SKM-1 treated with dmso at 0.1 percent for 144 hours (cell line): ENCODE measurements around the gene SGMS1.
"Not testable (repeated sequence)": the region's sequence is repeated elsewhere in the genome, so short reads cannot be mapped to it uniquely, and the experiment has no call there.

Experiments used
- DNase-seq: peaks from one replicate; lab custom pipeline; 2025; ENCODE audit not compliant: unreplicated experiment; lab: John Stamatoyannopoulos, UW

The SGMS1 gene

GRCh38 chr10:50511492-50512213 is 112.1 kb downstream of the SGMS1 start:
- no peak for DNase-seq

GRCh38 chr10:50510517-50511473 is 113.0 kb downstream of the SGMS1 start:
- DNase-seq = no peak

DNA sequence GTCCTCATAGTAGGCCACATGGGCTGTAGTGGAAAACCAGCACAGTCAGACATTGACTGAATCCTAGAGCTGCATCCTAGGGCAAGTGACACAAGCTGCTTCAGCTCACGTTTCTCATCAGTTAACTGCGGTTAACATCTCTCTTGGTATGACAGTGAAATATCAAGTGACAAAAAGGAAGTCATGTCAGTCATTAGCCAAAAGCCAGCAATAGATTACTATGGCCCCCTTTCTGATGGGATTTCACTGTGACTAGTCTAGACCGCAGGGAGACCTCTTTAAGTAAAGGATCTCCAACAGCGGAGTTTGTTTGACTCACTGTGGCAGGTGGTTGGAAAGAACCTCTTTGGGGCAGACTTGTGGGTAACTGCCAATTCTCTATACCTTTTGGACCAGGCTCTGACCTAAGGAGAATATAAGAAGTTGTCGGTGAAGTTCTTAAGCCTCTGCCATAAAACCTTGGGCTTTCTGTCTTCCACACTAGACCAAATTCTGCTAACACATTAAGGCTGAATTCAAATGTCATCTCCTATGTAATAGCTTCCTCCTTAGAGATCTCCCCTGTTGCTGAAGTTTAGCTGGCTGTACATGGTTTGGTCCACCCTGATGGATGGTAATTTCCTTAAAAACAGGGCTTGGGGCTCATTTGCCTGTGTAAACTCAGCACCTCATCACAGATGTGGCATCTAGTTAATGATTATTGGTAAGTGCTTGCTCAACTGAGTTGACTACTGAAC is 115.3 kb downstream of the SGMS1 start:
- DNase-seq = no peak

DNA sequence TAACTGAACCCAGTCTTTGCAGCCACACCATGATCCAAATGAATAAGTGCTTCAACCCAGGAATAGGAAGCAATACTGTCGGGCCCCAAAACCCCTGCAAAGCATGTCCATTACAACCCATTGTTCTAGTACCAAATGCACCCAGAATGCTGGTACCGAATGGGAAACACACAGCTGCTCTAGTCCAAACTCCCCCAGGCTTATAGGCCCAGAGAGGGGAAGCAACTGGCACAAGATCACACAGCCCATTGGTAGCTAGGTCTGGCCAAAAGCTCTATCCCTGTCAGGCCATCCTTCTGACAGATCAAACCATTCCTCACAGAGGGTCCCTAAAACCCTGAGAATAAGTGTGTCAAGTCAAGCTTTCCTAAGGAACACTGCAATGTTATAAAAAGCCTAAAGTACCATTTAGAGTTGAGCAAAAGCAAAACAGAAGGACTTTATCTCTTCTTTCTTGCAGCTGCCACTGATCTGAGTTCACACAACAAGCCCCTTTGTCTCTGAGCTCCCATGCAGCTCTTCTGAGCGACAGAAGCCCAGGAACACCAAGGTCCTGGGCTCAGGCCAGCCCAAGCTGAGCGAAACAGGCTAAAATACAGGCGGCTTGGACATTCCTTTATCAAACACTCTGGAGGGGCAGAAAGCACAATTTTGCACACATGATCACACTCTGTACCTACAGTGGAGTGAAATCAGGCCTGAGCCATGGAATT is 116.7 kb downstream of the SGMS1 start:
- DNase-seq = no peak

DNA sequence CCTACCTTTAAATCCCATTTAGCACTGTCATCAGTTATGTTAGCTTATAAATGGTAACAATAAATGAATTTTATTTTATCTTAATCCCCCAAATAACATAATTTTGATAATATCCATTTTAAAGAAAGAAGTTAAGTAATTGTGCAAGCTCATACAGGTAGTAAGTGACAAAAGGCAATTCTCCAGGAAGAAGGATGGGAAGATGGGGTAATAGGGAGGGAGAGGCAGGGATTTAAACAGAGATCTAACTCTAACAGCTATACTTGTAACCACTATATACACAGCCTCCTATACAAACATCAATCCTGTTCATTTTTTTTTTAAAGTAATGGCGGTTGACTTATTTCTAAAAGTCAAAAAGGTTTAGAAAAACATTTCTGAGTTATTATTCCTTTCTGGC is 119.4 kb downstream of the SGMS1 start:
- no peak for DNase-seq

DNA sequence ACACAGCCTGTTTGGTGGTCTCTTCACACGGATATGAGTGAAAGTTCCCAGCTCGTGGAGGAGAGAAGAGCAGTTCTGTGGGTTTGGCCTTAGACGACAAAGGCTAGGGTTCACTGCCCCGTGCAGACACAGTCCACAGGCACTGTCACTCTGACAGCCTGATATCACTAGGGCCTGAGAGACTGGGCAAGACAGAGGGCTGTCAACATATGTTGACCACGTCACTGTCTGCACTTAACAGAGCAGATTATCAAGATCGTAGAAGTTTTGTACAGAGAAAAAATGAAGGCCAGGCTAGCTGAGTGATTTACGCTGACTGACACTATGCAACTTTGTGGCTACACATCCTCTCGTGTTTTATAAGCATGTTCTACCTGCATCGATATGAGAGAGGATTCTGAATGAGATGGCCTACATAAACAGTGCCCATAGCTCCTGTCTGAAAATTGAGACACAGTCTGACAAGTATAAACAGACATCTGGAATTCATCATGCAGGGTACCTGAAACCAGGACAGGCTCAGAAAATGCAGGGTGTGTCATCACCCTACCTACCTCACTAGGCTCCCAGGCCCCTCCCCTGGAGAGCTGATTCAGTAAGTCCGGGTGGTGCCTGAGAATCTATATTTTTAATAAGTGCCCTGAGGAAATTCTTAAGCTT is 120.0 kb downstream of the SGMS1 start:
- no peak for DNase-seq

- not testable (repeated sequence) for DNase-seq
Observed at GRCh38 chr10:50503156-50503555, 120.6 kb downstream of the SGMS1 start.

DNA sequence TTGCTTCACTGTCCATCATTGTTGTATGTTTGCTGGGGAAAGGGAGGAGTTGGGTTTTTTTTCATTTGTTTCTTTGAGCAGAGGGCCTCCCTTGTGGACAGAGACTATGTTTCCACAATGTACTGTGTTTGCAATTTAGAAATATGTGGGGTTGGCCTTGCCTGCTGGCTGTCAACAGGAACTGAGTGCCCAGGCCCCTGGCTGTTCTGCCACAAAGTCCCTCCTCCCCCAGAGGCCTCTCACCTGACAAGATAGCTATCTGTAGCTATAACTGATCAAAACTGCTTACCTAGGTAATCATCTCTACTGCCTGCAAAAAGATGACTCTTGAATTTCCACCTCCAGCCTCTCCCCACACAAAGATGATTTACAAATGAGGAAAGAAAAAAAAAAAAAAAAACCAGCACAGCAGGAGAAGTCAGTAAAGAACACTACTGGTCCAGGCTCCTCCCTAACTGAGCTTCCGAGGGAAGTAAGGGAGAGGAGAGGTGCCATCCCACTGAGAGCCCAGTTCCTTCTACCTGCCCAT is 121.8 kb downstream of the SGMS1 start:
- DNase-seq = no peak

- DNase-seq = no peak
Observed at GRCh38 chr10:50501478-50501877, 122.3 kb downstream of the SGMS1 start.

- no peak for DNase-seq
Observed at GRCh38 chr10:50498465-50498864, 125.3 kb downstream of the SGMS1 start.

GRCh38 chr10:50497758-50498157 is 126.0 kb downstream of the SGMS1 start:
- no peak for DNase-seq

DNA sequence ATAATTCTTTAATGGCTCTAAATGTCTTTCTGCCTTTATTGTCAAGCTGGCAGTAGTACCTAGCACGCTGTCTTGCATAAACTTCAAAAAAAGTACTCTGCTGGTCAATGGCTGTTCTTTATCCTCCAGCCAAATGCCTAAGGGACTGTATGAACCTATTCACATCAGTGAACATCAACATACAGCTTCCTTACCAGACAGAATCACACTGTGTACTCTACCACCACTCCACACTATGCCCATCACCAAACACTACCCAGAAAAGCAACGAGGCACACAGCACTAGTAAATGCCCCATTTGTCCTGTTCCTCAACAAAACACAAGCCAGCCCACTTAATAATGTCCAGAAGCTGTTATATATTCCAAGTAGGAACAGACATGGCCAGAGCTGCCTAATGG is 127.5 kb downstream of the SGMS1 start:
- DNase-seq = no peak

GRCh38 chr10:50490241-50490640 is 133.5 kb downstream of the SGMS1 start:
- no peak for DNase-seq

DNA sequence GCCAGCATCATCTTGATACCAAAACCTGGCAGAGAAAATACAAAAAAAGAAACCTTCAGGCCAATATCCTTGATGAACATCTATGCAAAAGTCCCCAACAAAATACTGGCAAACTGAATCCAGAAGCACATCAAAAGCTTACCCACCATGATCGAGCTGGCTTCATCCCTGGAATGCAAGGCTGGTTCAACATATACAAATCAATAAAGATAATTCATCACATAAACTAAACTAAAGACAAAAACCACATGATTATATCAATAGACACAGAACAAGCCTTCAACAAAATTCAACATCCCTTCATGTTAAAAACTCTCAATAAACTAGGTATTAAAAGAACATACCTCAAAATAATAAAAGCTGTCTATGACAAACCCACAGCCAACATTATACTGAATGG is 139.2 kb downstream of the SGMS1 start:
- DNase-seq = not testable (repeated sequence)

- DNase-seq = no peak
Observed at GRCh38 chr10:50480054-50481007, 143.4 kb downstream of the SGMS1 start.

DNA sequence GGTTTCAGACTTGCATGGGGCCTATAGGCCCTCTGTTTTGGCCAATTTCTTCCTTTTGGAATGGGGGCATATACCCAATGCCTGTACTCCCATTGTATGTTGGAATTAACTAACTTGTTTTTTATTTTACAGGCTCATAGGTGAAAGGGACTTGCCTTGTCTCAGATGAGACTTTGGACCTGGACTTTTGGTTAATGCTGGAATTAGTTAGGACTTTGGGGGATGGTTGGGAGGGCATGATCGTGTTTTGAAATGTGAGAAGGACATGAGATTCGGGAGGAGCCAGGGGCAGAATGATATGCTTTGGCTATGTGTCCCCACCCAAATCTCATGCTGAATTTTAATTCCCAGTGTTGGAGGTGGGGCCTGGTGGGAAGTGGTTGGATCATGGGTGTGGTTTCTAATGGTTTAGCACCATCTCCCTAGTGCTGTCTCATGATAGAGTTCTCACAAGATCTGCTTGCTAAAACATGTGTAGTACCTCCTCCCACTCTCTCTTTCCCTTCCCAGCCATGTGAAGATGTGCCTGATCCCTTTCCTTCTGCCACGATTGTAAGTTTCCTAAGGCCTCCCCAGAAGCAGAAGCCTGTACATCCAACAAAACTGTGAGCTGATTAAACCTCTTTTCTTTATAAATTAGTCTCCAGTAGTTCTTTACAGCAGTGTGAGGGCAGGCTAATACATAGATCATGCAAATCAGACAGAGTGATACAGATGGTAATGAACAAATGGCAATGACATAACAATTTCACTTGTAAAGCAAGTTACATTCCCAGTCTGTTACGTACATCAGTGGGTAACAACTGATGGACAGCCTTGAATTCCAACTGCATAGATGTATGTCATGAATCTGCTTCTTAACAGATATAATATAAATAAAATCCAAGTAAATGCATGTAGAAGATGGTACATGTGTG is 146.2 kb downstream of the SGMS1 start:
- no peak for DNase-seq

GRCh38 chr10:50473756-50474155 is 150.0 kb downstream of the SGMS1 start:
- DNase-seq = no peak

DNA sequence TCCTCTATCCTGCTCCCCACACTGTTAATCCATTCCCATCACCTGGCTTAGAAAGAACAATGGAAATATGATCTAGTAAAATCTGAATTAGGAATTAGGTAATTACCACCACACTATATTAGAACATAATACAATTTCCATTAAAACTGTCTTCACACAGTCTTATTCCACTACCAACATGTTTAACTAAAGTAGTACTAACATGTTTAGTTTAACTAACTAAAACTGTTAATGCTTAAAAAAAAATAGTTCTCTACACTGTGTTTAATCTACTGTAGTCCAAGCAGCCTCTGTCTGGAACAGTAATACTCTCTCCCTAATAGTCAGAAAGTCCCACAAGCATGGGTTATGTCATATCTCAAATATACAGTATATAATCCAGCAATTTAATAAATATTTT is 150.8 kb downstream of the SGMS1 start:
- no peak for DNase-seq
